MG63 (cell line): ENCODE measurements around the gene NOS1. TPM values are rescaled to one million over a fixed set of nuclear protein-coding genes. Genes with fewer than 3 reads are reported as not detected.
"Not testable (repeated sequence)": the region's sequence is repeated elsewhere in the genome, so short reads cannot be mapped to it uniquely, and the experiment has no call there.

Experiments
- DNase-seq: peaks from one replicate; pipeline ENCODE4 v3.0.0-alpha.2; 2020
- H3K27me3 ChIP-seq: fragments of 250-450 bp; sonication (Bioruptor Pico); 2 replicates; pipeline ENCODE4 v1.5.1; 2020; ENCODE audit warnings: mild to moderate bottlenecking, moderate library complexity
- H3K36me3 ChIP-seq: fragments of 250-450 bp; sonication (Bioruptor Pico); 2 replicates; pipeline ENCODE4 v1.5.1; 2020; ENCODE audit warnings: mild to moderate bottlenecking, moderate library complexity
- H3K4me3 ChIP-seq: fragments of 250-450 bp; sonication (Bioruptor Pico); 2 replicates; pipeline ENCODE4 v1.5.1; 2020; ENCODE audit warnings: mild to moderate bottlenecking, moderate library complexity
- H3K9me3 ChIP-seq: fragments of 250-450 bp; sonication (Bioruptor Pico); 2 replicates; pipeline ENCODE4 v1.5.1; 2020; ENCODE audit warnings: mild to moderate bottlenecking, moderate library complexity
- total RNA-seq: library from RNA; depleted of rRNA; stranded (reverse); fragments of >200 nt; shearing (Covaris generic); gene quantifications from 2 replicates; pipeline ENCODE4 v1.2.3, GENCODE V29; 2014; ENCODE audit warnings: low replicate concordance; rRNA removed

The NOS1 gene
- not detected in 2 replicates for total RNA-seq

DNA sequence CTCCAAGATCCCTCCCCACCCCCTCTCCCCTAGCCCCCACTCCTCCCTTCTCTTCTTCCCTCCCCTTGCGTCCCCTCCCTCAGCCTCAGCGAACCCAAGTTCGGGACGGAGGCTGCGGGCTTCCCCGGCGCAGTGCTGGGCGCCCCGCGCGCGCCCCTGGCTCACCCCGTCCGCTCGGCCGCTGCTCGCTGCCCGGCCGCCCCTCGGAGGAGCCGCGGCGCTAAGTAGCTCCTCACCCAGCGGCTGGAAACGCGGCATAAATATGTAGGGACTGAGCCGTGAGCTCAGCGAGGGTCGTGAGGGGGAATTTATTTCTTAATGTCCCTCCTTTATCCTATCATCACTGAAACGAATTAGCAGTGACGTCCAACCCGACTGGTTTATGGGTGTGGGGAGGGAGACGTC lies at the start of gene NOS1:
Gene NOS1 (minus strand): TSS at position 280 of the 405 bp plus-strand sequence. CDS start 30,557 bp downstream, outside the sequence.
- no peak for DNase-seq
- Histone ChIP-seq H3K9me3 (no peaks in the 10 kb centered on the region), H3K4me3 (no peak within 1 kb of the TSS), H3K27me3 (peaks cover 54% of the 10 kb centered on the region), H3K36me3 (no peaks in the 10 kb centered on the region)

DNA sequence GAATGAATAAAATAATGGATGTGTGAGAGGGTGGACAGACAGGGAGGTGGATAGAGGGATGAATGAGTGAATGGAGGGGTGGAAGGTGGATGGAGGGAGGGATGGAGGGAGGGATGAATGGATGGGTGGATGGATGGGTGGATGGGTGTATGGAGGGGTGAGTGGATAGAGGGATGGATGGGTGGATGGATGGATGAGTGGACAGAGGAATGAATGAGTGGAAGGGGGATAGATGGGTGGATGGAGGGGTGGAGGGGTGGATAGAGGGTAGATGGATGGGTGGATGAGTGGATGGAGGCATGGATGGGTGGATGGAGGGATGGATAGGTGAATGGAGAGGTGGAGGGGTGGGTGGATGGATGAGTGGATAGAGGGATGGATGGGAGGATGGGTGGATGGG lies 47.9 kb upstream of the NOS1 start:
- H3K4me3 ChIP-seq, result no peak overlapping the region
- H3K36me3 ChIP-seq, result no peaks in the 10 kb centered on the region
- no peaks in the 10 kb centered on the region for H3K27me3 ChIP-seq
- no peaks in the 10 kb centered on the region for H3K9me3 ChIP-seq
- no peak for DNase-seq

DNA sequence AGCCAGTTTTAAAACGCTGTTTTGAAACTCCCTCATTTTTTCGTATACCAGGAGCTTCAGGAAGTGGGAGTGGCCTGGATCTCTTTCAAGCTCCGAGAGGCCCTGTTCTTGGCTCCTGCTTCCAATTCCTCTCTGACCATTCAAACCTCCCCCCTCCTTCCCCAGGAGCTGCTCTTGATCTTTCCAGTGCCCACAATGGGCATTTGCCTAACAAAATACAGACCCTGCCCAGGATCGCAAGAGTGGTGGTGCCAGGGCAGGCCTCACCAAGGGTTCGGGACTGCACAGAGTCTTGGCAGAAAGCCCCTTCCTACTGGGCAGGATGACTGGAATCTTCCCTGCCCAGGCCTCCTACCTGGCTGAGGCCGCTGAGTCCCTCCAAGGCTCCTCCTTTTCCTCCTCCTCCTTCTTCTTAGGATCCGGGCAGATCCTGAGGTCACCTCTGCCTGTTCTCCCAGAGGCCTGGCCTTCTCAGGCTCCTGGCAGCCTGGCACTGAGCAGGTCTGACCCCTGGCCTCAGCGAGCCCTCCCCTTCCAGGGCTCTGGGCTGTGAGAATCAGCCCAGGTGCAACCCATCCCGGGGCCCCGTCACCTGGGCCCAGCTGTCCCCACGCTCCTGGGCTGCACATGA lies 46.9 kb upstream of the NOS1 start:
- peak; percentile 79 for DNase-seq
- no peaks in the 10 kb centered on the region for H3K9me3 ChIP-seq

DNA sequence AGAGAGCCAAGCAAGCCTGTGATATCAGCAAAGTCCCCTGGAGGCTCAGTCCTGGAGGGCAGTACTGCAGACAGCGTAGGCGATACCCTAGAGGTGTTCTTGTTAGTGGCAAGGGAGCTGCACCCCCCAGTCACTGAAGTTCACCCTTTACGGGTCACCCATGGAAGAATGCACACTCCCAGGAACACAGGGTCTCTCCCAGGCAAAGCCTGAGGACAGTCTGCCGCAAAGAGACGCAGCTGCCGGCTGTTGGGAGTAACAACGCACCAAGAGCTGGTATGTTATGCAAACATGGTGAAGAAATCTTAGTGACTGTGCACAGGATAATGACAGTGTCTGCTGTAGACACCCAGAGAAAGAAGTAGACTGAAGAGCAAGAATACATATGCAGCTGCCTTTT lies 43.5 kb upstream of the NOS1 start:
- H3K9me3 ChIP-seq, result no peaks in the 10 kb centered on the region
- no peak for DNase-seq

More for the DNA sequence above, 46.9 kb upstream of the NOS1 start:
- Histone ChIP-seq H3K4me3 (no peak overlapping the region), H3K36me3 (no peaks in the 10 kb centered on the region), H3K27me3 (no peaks in the 10 kb centered on the region)

DNA sequence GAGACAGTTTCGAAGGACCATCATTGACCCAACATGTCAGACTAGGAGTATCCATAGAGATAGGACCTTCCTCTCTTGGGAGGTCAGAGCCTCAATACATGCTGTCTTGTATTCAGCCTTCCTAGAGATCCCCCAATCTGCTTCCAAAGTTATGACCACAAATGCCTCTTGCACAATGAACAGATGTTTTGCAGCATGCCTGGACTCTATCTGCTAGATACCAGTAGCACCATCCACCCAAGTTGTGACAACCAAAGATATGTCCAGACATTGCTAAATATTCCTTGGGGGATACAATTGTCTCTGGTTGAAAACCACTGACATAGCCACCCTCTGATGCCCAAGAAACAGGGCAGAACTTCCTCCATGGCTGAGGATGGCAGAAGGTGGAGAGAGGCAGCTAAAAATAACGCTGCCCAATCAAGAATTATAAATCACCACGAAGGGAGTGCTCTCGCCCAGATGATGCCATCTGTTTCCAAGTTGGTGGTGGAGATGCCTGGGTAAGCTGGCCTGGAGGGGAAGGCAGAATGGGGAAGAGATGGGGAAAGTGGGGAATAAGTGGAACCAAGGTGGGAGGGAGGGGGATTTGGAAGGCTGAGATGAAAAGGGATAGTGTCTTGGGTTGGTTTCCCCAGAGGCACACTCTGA lies 42.9 kb upstream of the NOS1 start:
- Histone ChIP-seq H3K4me3 (no peak overlapping the region), H3K9me3 (no peaks in the 10 kb centered on the region), H3K27me3 (no peaks in the 10 kb centered on the region), H3K36me3 (no peaks in the 10 kb centered on the region)
- DNase-seq, result no peak

More for the DNA sequence above, 43.5 kb upstream of the NOS1 start:
- Histone ChIP-seq H3K4me3 (no peak overlapping the region), H3K36me3 (no peaks in the 10 kb centered on the region), H3K27me3 (no peaks in the 10 kb centered on the region)

DNA sequence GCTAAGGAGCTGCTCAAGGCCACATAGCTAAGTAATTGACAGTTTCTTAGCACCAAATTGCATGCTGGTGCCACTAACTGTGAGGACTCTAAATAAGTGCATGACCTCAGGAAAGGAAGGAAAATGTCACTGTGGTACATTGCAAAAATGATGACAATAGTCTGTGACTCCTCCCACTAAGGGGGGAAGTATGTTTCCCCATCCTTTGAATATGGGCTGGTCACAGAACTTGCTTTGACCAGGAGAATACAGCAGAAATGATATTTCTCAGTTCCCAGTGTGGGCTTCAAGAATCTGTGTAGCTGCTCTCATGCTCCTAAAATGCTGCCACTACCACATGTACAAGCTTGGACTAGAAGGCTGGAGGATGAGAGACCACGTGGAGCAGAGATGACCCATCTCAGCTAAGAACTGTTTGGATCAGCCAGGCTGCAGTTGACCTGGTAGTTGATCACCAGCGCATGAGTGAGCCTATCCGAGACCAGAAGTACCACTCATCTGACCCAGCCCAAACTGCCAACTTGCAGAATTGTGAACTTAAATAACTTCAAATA lies 42.2 kb upstream of the NOS1 start:
- Histone ChIP-seq H3K36me3 (no peaks in the 10 kb centered on the region), H3K4me3 (no peak overlapping the region), H3K9me3 (no peaks in the 10 kb centered on the region), H3K27me3 (no peaks in the 10 kb centered on the region)
- DNase-seq, result no peak

DNA sequence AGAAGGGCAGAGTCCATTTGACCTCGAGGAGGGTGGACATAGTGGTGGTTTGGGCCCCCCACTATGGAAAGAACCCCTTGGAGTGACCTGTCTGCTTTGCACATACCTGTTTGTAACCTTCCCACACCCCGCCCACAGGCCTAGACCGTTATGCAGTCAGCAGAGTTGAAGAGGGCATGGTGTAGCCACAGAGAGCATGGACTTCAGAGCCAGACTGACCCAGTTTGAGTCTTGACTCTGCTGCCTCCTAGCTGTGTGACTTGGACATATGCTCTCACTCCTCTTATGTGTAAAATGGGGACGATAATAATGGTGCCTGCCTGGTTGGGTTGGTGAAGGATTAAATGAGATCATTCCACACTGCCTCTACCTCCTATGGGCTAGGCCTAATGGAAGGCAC lies 40.9 kb upstream of the NOS1 start:
- no peaks in the 10 kb centered on the region for H3K9me3 ChIP-seq
- no peaks in the 10 kb centered on the region for H3K27me3 ChIP-seq
- H3K36me3 ChIP-seq, result no peaks in the 10 kb centered on the region
- DNase-seq, result no peak
- no peak overlapping the region for H3K4me3 ChIP-seq

DNA sequence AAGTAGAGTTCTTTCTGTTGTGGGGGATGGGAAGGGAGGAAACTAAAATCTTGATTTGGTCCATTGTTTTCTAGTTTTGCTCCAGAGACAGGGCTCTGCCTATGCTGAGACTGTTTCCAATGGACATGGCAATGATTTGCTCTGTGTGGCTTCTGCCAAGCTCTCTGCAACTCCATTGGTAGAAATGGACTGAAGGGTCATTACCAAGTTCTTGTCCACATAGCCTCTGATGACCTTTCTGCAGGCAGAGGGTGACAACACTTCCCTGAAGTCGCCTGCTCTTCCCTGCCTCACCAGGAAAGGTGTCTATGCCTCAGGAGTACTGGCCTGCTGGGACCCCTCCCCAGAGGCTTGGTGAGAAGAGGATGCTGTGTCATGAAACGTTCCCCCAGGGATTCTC lies 39.5 kb upstream of the NOS1 start:
- no peaks in the 10 kb centered on the region for H3K9me3 ChIP-seq
- no peak overlapping the region for H3K4me3 ChIP-seq
- no peak for DNase-seq
- no peaks in the 10 kb centered on the region for H3K27me3 ChIP-seq
- no peaks in the 10 kb centered on the region for H3K36me3 ChIP-seq

DNA sequence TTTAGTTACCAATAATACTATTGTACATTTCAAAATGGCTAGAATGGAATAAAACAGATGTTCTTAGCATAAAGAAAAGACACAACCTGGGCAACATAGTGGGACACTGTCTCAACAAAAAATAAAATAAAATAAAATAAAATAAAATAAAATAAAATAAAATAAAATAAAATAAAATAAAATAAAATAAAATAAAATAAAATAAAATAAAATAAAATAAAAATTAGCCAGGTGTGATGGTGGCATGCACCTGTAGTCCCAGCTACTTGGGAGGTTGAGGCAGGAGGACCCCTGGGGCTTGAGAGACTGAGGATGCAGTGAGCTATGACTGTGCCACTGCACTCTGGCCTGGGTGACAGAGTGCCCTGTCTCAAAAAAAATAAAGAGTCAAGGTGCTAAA lies 37.1 kb upstream of the NOS1 start:
- H3K27me3 ChIP-seq, H3K36me3 ChIP-seq, H3K4me3 ChIP-seq, H3K9me3 ChIP-seq, DNase-seq: not testable (repeated sequence)

DNA sequence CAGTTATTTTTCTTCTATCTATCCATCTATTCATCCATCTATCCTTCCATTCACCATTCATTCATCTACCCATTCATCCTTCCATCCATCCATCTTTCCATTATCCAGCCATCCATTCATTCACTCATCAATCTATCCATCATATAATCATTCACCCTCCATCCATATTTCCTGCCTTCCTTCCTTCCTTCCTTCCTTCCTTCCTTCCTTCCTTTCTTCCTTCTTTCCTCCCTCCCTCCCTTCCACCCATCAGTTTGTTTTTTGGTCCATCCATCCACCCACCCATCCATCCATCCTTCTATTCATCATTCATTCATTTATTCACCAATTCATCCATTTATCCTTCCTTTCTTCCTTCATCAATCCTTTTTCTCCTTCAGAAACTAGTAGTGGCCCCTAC lies 34.3 kb upstream of the NOS1 start:
- H3K4me3 ChIP-seq, result no peak overlapping the region
- no peak for DNase-seq
- H3K27me3 ChIP-seq, result no peaks in the 10 kb centered on the region
- H3K9me3 ChIP-seq, result no peaks in the 10 kb centered on the region
- H3K36me3 ChIP-seq, result no peaks in the 10 kb centered on the region

DNA sequence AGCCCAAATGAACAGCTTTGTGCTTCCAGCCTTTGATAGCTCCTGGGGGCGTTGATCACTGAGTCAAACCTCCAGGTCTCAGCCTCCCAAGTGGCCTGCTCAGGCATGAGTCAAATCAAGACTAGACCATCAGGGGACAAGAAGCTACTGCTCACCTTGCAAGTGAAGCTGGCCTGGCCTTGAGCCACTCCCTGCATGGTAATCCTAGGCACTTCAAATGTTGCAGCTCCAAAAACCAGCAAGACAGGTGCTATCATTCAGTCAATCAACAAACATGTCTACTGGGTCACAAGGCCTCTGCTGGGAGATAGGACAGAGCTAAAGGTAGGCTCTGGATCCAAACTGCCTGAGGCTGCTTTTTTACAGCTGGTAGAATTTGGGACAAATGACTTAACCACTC lies 33.1 kb upstream of the NOS1 start:
- no peaks in the 10 kb centered on the region for H3K9me3 ChIP-seq
- no peak overlapping the region for H3K4me3 ChIP-seq
- H3K36me3 ChIP-seq, result no peaks in the 10 kb centered on the region
- H3K27me3 ChIP-seq, result no peaks in the 10 kb centered on the region
- no peak for DNase-seq

DNA sequence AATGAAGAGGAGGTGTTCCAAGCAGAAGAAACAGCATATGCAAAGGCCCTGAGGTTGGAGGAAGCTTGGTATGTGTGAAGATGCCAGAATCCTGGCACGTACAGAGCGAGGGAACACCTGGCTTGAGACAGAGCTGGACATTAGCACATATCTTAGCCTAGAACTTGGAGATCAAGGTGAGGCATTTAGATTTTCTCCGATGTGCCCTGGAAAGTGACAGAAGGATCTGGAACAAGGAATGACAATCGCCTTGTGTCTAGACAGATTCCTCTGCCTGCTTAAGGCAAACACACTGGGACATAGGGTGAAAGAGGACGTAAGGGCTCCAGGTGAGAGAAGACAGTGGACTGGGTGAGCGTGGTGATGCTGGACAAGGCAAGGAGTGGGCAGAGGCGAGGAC lies 32.2 kb upstream of the NOS1 start:
- no peaks in the 10 kb centered on the region for H3K27me3 ChIP-seq
- H3K4me3 ChIP-seq, result no peak overlapping the region
- H3K36me3 ChIP-seq, result no peaks in the 10 kb centered on the region
- H3K9me3 ChIP-seq, result no peaks in the 10 kb centered on the region
- no peak for DNase-seq

DNA sequence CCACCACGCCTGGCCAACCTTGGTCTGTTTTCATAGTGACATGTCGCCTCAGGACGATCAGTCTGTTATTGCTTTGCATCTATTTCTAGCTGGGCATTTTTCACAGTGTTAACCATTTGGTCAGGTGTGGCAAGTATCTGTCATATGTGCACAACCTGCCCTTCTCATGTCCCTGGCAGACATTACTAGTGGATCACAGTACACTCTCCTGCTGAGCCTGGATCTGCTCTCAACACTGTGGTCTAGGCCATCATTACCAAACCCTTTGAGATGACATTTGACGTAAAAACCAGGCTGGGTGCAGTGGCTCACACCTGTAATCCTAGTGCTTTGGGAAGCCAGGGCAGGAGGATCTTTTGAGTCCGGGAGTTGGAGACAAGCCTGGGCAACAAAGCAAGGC lies 29.4 kb upstream of the NOS1 start:
- no peaks in the 10 kb centered on the region for H3K9me3 ChIP-seq

DNA sequence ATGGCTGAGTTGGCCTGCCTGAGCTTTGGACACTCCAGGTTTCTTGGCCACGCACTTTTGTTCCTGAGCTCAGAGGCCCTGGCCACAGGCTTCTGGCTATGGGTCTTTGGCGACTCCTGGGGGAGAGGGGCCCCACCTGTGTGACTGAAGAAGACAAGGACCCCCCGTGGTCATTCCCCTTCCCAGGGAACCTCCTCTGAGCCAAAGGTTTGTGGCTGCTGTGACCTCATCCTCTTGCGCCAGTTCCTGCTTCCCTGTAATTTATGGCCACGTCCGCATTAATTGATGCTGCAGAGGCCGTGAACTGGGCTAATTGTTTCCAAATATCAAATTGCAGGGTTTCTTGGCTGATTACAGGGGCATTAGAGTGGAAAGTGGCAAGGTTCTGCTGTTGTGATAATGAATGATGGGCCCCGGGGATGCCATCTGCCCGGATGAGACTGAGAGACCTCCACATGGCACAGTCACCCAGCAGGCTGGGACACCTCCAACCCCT lies 27.6 kb upstream of the NOS1 start:
- Histone ChIP-seq H3K36me3 (no peaks in the 10 kb centered on the region), H3K9me3 (no peaks in the 10 kb centered on the region), H3K4me3 (no peak overlapping the region), H3K27me3 (no peaks in the 10 kb centered on the region)
- no peak for DNase-seq

More for the DNA sequence above, 29.4 kb upstream of the NOS1 start:
- H3K27me3 ChIP-seq, result no peaks in the 10 kb centered on the region
- no peaks in the 10 kb centered on the region for H3K36me3 ChIP-seq
- no peak overlapping the region for H3K4me3 ChIP-seq
- DNase-seq, result no peak

DNA sequence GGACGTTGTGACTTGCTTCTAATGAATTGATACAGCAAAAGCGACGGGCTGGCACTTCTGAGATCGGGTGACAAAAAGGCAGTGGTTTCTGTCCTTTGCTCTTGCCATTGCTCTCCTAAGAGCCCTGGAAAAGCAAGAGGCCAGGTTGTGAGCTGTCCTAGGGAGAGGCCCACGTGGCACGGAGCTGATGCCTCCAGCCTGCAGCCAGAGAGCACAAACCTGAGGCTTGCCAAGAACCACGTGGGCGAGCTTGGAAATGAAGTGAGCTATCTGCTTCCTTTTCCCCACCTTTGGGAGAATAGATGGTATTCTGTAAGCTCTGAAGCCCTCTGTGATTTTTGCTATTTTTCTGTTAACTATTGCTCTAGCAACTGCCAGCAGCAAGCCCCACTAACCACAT lies 26.4 kb upstream of the NOS1 start:
- no peaks in the 10 kb centered on the region for H3K27me3 ChIP-seq
- H3K4me3 ChIP-seq, result no peak overlapping the region
- H3K9me3 ChIP-seq, result no peaks in the 10 kb centered on the region
- no peak for DNase-seq
- H3K36me3 ChIP-seq, result no peaks in the 10 kb centered on the region

DNA sequence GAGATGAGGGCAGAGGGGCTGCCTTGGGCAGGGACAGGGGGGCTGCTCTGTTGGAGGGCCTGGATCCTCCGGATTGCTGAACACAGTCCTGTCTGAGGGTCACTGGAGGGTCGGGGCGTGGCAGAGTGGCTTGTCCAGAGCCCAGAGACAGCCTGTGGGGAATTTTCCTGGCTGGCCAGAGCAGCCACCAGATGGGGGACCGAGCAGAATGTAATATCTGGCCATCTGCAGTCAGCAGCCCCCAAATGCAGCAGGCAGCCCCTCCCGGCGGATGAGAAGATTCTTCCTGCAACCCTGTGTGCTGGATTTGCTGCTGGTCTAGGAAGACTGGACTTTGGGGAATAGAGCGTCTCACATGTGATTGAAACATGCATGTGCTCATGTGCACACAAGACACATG lies 23.3 kb upstream of the NOS1 start:
- DNase-seq, result no peak
- Histone ChIP-seq H3K9me3 (no peaks in the 10 kb centered on the region), H3K27me3 (no peaks in the 10 kb centered on the region), H3K4me3 (no peak overlapping the region), H3K36me3 (no peaks in the 10 kb centered on the region)

DNA sequence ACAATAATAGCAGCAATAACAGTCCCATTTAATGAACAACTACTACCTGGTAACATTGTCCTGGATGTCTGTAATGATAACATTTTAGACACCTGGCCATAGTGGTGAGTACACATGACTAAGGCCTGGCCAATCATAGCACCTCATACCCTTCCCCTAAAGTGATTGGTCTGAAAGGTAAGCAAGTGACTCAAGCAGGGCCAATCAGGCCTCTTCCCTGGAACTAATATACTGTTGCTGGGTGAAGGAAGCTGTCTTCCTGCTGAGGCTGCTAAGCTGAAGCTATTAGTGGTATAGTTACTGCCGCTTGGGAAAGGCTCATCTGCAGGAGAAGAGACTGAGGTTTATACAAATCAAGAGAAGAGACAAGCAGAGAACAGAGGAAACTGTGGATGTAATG lies 18.7 kb upstream of the NOS1 start:
- Histone ChIP-seq H3K9me3 (no peaks in the 10 kb centered on the region), H3K4me3 (no peak overlapping the region), H3K36me3 (no peaks in the 10 kb centered on the region), H3K27me3 (no peaks in the 10 kb centered on the region)
- DNase-seq, result no peak

DNA sequence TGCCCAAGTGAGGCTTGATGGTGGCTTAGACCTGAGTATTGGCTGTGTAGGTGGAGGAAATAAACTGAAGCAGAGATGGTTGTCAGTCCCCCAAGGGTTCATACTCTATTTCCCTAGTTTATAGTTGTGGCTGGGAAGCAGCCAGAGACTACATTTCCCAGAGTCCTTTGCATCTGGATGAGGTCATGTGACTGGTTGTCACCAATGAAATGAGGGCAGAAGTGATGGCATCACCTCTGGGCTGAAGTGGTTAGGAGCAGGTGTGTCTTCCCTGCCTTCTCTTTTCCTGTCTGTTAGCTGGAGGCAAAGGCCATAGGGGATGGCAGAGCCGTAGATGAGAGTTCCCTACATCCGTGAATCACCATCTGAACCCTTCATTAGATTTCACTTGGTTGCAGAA lies 16.3 kb upstream of the NOS1 start:
- DNase-seq, result no peak
- H3K4me3 ChIP-seq, result no peak overlapping the region
- H3K27me3 ChIP-seq, result no peaks in the 10 kb centered on the region
- H3K9me3 ChIP-seq, result no peaks in the 10 kb centered on the region
- H3K36me3 ChIP-seq, result no peaks in the 10 kb centered on the region
